CD8-positive, alpha-beta memory T cell (primary cell): ENCODE measurements around the gene RBP3. TPM values are rescaled to one million over a fixed set of nuclear protein-coding genes. Genes with fewer than 3 reads are reported as not detected.

ENCODE experiments used
- CTCF ChIA-PET: fragments of 350-600 bp; sonication (Branson Sonifier 250); formaldehyde crosslinking; loops from one replicate; lab custom pipeline; 2021; ENCODE audit warnings: antibody characterized with exemption; lab: Charles Lee
- POLR2A ChIA-PET: fragments of 350-600 bp; sonication (Branson Sonifier 250); formaldehyde crosslinking; loops from one replicate; lab custom pipeline; 2021; ENCODE audit warnings: antibody characterized with exemption; lab: Charles Lee
- DNase-seq, 5 donors: peaks; one replicate each; pipeline versions ENCODE4 v3.0.0 to v3.0.0-alpha.2; 2020 to 2022; ENCODE audit warnings: mixed read lengths in 1 of 5
- H3K27ac ChIP-seq: one replicate; pipeline ENCODE4 v1.7.0; 2013; ENCODE audit warnings: low read depth, mild to moderate bottlenecking, low read length, moderate library complexity
- H3K27me3 ChIP-seq: 2 replicates; pipeline ENCODE4 v1.7.0; 2013; ENCODE audit warnings: low read length, mild to moderate bottlenecking; ENCODE audit not compliant: insufficient read depth, poor library complexity, severe bottlenecking
- H3K36me3 ChIP-seq: 2 replicates; pipeline ENCODE4 v1.7.0; 2013; ENCODE audit warnings: mild to moderate bottlenecking, low read length, moderate library complexity; ENCODE audit not compliant: insufficient read depth
- H3K4me1 ChIP-seq: 2 replicates; pipeline ENCODE4 v1.7.0; 2013; ENCODE audit warnings: mild to moderate bottlenecking, low read length, moderate library complexity; ENCODE audit not compliant: insufficient read depth
- H3K4me3 ChIP-seq: 2 replicates; pipeline ENCODE4 v1.7.0; 2013; ENCODE audit warnings: mild to moderate bottlenecking, low read length
- H3K9me3 ChIP-seq: 2 replicates; pipeline ENCODE4 v1.7.0; 2013; ENCODE audit warnings: mild to moderate bottlenecking, low read length
- H3K27ac Mint-ChIP-seq, 8 donors: one replicate each; pipeline ENCODE4 v1.8.0; 2020 to 2021; ENCODE audit warnings: mixed read lengths in 8 of 8, mild to moderate bottlenecking in 6 of 8, inconsistent platforms in 3 of 8, moderate library complexity in 3 of 8
- H3K27me3 Mint-ChIP-seq, 2 donors: one replicate each; pipeline ENCODE4 v1.8.0; 2020 to 2021; ENCODE audit warnings: mixed read lengths in 2 of 2, mild to moderate bottlenecking in 1 of 2, moderate library complexity in 1 of 2
- H3K36me3 Mint-ChIP-seq, 3 donors: one replicate each; pipeline ENCODE4 v1.8.0; 2020 to 2021; ENCODE audit warnings: mixed read lengths in 3 of 3, inconsistent platforms in 1 of 3, mild to moderate bottlenecking in 1 of 3
- H3K4me1 Mint-ChIP-seq, 3 donors: one replicate each; pipeline ENCODE4 v1.8.0; 2020 to 2021; ENCODE audit warnings: mixed read lengths in 3 of 3, inconsistent platforms in 1 of 3, mild to moderate bottlenecking in 1 of 3
- H3K4me3 Mint-ChIP-seq, 7 donors: one replicate each; pipeline ENCODE4 v1.8.0; 2020 to 2021; ENCODE audit warnings: mixed read lengths in 7 of 7, mild to moderate bottlenecking in 6 of 7, moderate library complexity in 4 of 7, inconsistent platforms in 2 of 7
- H3K9me3 Mint-ChIP-seq, 5 donors: one replicate each; pipeline ENCODE4 v1.8.0; 2020 to 2022; ENCODE audit warnings: mixed read lengths in 5 of 5, mild to moderate bottlenecking in 3 of 5, moderate library complexity in 2 of 5, inconsistent platforms in 1 of 5
- polyA plus RNA-seq: library from polyadenylated mRNA; unstranded; fragments of 300-500 nt; fragmentation: Illumina TruSeq; gene quantifications from one replicate; pipeline ENCODE4 v1.2.3, GENCODE V29; 2021
- total RNA-seq, 2 experiments: library from RNA; stranded (reverse); gene quantifications; one replicate each; pipeline ENCODE4 v1.2.3, GENCODE V29; 2021

RBP3 gene
- total and polyA plus RNA-seq, 3 experiments from 2014 or later = not detected

DNA sequence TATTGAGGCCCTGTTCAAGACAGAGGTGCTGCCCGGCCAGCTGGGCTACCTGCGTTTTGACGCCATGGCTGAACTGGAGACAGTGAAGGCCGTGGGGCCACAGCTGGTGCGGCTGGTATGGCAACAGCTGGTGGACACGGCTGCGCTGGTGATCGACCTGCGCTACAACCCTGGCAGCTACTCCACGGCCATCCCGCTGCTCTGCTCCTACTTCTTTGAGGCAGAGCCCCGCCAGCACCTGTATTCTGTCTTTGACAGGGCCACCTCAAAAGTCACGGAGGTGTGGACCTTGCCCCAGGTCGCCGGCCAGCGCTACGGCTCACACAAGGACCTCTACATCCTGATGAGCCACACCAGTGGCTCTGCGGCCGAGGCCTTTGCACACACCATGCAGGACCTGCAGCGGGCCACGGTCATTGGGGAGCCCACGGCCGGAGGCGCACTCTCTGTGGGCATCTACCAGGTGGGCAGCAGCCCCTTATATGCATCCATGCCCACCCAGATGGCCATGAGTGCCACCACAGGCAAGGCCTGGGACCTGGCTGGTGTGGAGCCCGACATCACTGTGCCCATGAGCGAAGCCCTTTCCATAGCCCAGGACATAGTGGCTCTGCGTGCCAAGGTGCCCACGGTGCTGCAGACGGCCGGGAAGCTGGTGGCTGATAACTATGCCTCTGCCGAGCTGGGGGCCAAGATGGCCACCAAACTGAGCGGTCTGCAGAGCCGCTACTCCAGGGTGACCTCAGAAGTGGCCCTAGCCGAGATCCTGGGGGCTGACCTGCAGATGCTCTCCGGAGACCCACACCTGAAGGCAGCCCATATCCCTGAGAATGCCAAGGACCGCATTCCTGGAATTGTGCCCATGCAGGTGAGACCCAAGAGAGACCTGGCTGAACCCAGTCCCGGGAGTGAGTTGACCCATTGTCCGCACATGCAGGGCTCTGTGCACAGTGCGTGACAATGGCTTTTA, 2.8 kb downstream of the RBP3 start:
- Histone ChIP-seq H3K4me3 (no peak overlapping the region), H3K27me3 (no peaks in the 10 kb centered on the region), H3K36me3 (no peaks in the 10 kb centered on the region), H3K4me1 (no peaks in the 10 kb centered on the region), H3K9me3 (no peaks in the 10 kb centered on the region), H3K27ac (no peak overlapping the region)
- no peak for DNase-seq
- ChIA-PET POLR2A (no interaction called here), CTCF (no interaction called here)
- Mint-ChIP-seq H3K27me3 (no peaks in the 10 kb centered on the region), H3K36me3 (no peaks in the 10 kb centered on the region), H3K4me1 (no peaks in the 10 kb centered on the region), H3K9me3 (no peaks in the 10 kb centered on the region), H3K27ac (no peak overlapping the region), H3K4me3 (no peak overlapping the region)

DNA sequence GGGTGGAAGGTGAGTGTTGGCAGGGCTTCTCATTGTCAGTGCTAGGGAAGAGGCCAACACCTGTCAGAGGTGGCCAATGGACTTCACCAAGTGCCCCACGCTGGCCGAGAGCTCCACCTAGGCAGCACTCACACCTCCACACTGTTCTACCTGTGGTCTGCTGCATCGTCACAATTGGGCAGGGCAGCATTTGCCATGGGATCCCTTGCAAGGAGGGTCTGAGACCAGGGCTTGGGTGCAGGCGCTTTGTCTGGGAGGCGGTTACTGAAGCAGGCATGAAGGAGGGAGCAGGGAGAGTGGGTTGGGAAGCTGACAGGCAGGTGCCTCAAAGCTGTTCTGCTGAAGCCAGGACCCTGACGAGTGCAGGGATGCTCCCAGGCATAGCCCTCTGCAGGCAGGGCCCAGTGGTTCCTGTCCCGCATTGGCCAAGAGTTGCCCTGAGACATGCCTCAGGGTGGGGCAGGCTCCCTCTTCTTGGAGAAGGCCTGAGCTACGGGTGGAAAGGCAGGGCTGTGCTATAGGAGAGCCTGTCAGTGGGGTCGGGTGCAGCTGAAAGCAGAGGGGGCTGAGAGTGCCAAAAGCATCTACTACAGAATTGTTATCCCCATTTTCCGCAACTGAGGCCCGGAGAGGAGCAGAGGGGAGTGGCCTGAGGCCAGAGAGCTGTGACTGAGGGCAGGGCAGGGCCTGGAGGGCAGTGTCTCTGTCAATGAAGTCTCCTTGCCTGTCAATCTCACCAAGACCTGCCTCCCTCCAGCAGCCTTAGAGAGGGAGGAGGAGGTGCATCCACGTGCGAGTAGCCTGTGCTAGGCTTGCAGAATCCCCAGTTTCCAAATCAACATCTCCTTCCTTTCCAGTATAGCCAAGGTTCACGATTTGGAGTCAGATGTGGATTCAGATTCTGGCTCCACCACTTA, 4.0 kb downstream of the RBP3 start:
- H3K27me3 ChIP-seq = no peaks in the 10 kb centered on the region
- no peak overlapping the region for H3K27ac Mint-ChIP-seq
- no peaks in the 10 kb centered on the region for H3K36me3 ChIP-seq
- H3K4me3 ChIP-seq = no peak overlapping the region
- H3K4me1 ChIP-seq = no peaks in the 10 kb centered on the region
- no peaks in the 10 kb centered on the region for H3K4me1 Mint-ChIP-seq
- H3K27me3 Mint-ChIP-seq = no peaks in the 10 kb centered on the region
- no peaks in the 10 kb centered on the region for H3K9me3 ChIP-seq
- ChIA-PET CTCF (no interaction called here), POLR2A (no interaction called here)
- H3K27ac ChIP-seq = no peak overlapping the region
- H3K36me3 Mint-ChIP-seq = no peaks in the 10 kb centered on the region
- H3K4me3 Mint-ChIP-seq = no peak overlapping the region
- no peak for DNase-seq
- no peaks in the 10 kb centered on the region for H3K9me3 Mint-ChIP-seq

DNA sequence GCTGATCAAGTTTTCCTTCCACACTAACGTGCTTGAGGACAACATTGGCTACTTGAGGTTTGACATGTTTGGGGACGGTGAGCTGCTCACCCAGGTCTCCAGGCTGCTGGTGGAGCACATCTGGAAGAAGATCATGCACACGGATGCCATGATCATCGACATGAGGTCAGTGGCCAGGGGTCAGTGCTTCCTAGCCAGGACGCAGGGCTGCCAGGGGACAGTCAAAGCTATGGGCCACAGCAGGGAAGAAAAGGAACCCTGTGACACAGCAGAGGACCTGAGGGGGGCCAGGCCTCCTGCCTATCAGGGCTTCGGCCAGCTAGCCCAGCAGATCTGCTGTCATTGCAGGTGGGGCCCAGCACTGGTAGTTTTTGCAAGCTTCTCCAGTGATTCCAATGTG, 5.2 kb downstream of the RBP3 start:
- Mint-ChIP-seq H3K27ac (no peak overlapping the region), H3K27me3 (no peaks in the 10 kb centered on the region), H3K4me3 (no peak overlapping the region), H3K4me1 (no peaks in the 10 kb centered on the region), H3K36me3 (no peaks in the 10 kb centered on the region), H3K9me3 (no peaks in the 10 kb centered on the region)
- H3K9me3 ChIP-seq = no peaks in the 10 kb centered on the region
- ChIA-PET POLR2A (no interaction called here), CTCF (no interaction called here)
- no peak for DNase-seq
- no peak overlapping the region for H3K27ac ChIP-seq
- H3K4me1 ChIP-seq = no peaks in the 10 kb centered on the region
- no peaks in the 10 kb centered on the region for H3K36me3 ChIP-seq
- no peaks in the 10 kb centered on the region for H3K27me3 ChIP-seq
- no peak overlapping the region for H3K4me3 ChIP-seq

DNA sequence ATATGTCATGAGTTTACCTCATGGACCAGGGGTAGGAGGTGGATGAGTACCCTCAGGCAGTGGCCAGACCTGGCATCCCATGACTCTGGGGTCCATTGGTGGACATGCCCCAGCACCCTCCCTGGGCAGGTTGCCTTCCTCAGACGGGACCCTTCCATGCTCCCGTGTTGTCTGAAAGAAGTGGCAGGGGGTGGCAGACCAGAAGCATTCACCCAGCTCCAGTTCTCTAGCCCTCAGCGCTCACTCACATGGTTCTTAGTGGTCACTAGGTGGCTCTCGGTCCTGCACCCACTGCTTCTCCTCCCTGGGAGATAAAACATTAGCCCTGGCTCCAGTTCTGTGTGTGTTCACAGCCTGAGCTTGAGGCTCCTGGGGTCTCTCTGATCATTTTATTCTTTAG, 6.0 kb downstream of the RBP3 start:
- Mint-ChIP-seq H3K27ac (no peak overlapping the region), H3K4me3 (no peak overlapping the region), H3K27me3 (peaks cover 0 to 2% of the 10 kb centered on the region in 2 donors), H3K36me3 (no peaks in the 10 kb centered on the region), H3K9me3 (no peaks in the 10 kb centered on the region), H3K4me1 (no peaks in the 10 kb centered on the region)
- ChIA-PET POLR2A (no interaction called here), CTCF (no interaction called here)
- Histone ChIP-seq H3K36me3 (no peaks in the 10 kb centered on the region), H3K27me3 (no peaks in the 10 kb centered on the region), H3K4me1 (no peaks in the 10 kb centered on the region), H3K9me3 (no peaks in the 10 kb centered on the region), H3K4me3 (no peak overlapping the region), H3K27ac (no peak overlapping the region)
- no peak for DNase-seq

DNA sequence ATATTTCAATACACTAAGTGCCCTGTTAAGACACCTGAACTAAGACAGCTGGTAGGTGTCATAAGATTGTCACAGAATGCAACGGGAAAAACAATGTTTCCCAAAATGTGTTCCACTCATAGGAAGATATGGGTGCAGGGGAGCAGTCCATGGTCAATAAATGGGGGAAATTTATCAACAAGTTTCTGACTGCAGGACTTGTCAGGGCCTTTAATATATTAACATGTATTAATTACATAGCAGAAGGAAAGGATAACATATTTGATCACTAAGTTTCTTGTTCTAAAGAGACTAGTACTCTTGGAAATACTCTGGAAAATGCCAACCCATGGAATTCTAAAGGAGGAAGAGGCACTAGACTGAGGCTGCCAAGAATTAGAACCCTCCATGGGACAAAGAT, 6.7 kb downstream of the RBP3 start:
- Mint-ChIP-seq H3K27ac (no peak overlapping the region), H3K9me3 (no peaks in the 10 kb centered on the region), H3K27me3 (peaks cover 0 to 5% of the 10 kb centered on the region in 2 donors), H3K4me3 (no peak overlapping the region), H3K4me1 (no peaks in the 10 kb centered on the region), H3K36me3 (no peaks in the 10 kb centered on the region)
- no peaks in the 10 kb centered on the region for H3K4me1 ChIP-seq
- no peaks in the 10 kb centered on the region for H3K9me3 ChIP-seq
- H3K4me3 ChIP-seq = no peak overlapping the region
- no peaks in the 10 kb centered on the region for H3K36me3 ChIP-seq
- CTCF ChIA-PET = no interaction called here
- POLR2A ChIA-PET = no interaction called here
- no peak for DNase-seq
- H3K27me3 ChIP-seq = no peaks in the 10 kb centered on the region
- no peak overlapping the region for H3K27ac ChIP-seq

DNA sequence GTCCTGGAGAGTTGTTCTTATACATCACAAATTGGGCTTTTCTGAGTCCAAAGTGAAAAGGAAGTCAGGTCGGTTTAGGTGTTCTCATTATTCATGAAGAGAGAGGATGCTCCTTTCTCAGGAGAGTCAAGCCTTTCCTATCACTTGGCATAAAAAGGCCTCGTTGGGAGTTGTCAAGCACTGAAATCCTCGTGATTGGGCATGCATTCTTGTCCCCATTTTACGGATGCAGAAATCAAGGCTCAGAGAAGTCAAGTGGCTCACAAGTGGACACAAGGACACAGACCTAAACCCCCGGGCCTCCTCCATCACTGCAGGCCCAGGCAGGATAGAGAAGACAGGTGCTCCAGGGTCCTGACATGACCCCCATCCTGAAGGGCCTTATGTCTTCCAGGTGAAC, 8.5 kb downstream of the RBP3 start:
- Mint-ChIP-seq H3K9me3 (no peaks in the 10 kb centered on the region), H3K36me3 (no peaks in the 10 kb centered on the region), H3K27me3 (peaks cover 0 to 5% of the 10 kb centered on the region in 2 donors), H3K27ac (no peak overlapping the region), H3K4me1 (no peaks in the 10 kb centered on the region), H3K4me3 (no peak overlapping the region)
- no peaks in the 10 kb centered on the region for H3K27me3 ChIP-seq
- DNase-seq = no peak
- H3K4me1 ChIP-seq = no peaks in the 10 kb centered on the region
- POLR2A ChIA-PET = no interaction called here
- no peaks in the 10 kb centered on the region for H3K9me3 ChIP-seq
- H3K4me3 ChIP-seq = no peak overlapping the region
- no peak overlapping the region for H3K27ac ChIP-seq
- CTCF ChIA-PET = interaction anchor here (0.8 kb wide), 1 partner anchor 16 kb away, joined by 3 read pairs; no protein-coding TSS in a partner anchor
- H3K36me3 ChIP-seq = no peaks in the 10 kb centered on the region

DNA sequence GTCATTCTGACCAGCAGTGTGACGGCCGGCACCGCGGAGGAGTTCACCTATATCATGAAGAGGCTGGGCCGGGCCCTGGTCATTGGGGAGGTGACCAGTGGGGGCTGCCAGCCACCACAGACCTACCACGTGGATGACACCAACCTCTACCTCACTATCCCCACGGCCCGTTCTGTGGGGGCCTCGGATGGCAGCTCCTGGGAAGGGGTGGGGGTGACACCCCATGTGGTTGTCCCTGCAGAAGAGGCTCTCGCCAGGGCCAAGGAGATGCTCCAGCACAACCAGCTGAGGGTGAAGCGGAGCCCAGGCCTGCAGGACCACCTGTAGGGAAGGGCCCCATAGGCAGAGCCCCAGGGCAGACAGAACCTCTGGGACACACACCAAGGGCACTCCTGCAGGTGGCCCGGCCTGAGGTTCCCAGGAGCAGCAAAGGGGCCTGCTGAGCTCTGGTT, 9.0 kb downstream of the RBP3 start:
- Histone ChIP-seq H3K36me3 (no peaks in the 10 kb centered on the region), H3K27ac (no peak overlapping the region), H3K4me1 (no peaks in the 10 kb centered on the region), H3K4me3 (no peak overlapping the region), H3K9me3 (no peaks in the 10 kb centered on the region), H3K27me3 (no peaks in the 10 kb centered on the region)
- H3K36me3 Mint-ChIP-seq = no peaks in the 10 kb centered on the region
- H3K9me3 Mint-ChIP-seq = no peaks in the 10 kb centered on the region
- DNase-seq = no peak
- H3K27ac Mint-ChIP-seq = no peak overlapping the region
- ChIA-PET CTCF (interaction anchor here (0.8 kb wide), 1 partner anchor 17 kb away, joined by 3 read pairs; no protein-coding TSS in a partner anchor), POLR2A (no interaction called here)
- H3K4me1 Mint-ChIP-seq = no peaks in the 10 kb centered on the region
- peaks cover 0 to 5% of the 10 kb centered on the region in 2 donors for H3K27me3 Mint-ChIP-seq
- H3K4me3 Mint-ChIP-seq = no peak overlapping the region

DNA sequence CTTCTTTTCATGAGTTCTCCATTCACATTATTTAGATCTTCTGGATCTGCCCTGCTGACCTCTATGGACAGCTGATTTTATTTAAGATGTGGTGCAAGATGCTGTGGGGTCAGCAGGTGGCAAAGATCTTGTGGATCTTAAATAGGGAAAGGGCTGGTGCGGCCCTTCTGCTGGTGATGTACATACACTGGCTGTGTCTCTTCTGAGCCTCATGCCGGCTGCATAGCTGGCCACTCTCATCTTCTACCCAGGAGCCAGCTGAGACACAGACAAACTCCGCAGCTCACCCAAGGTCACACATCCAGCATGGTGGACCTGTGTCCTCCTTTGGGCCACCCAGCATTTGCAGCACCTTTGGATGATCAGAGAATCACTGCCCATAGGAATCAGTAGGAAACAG, 9.7 kb downstream of the RBP3 start:
- Mint-ChIP-seq H3K4me3 (no peak overlapping the region), H3K27ac (no peak overlapping the region), H3K4me1 (no peaks in the 10 kb centered on the region), H3K36me3 (no peaks in the 10 kb centered on the region), H3K27me3 (peaks cover 0 to 5% of the 10 kb centered on the region in 2 donors), H3K9me3 (no peaks in the 10 kb centered on the region)
- no peak overlapping the region for H3K27ac ChIP-seq
- CTCF ChIA-PET = interaction anchor here (0.8 kb wide), 1 partner anchor 17 kb away, joined by 3 read pairs; no protein-coding TSS in a partner anchor
- no peaks in the 10 kb centered on the region for H3K36me3 ChIP-seq
- H3K4me3 ChIP-seq = no peak overlapping the region
- no peaks in the 10 kb centered on the region for H3K9me3 ChIP-seq
- H3K27me3 ChIP-seq = no peaks in the 10 kb centered on the region
- no peak for DNase-seq
- no peaks in the 10 kb centered on the region for H3K4me1 ChIP-seq
- POLR2A ChIA-PET = no interaction called here
